HepG2 (cell line): ENCODE data around the gene ZBTB7B. TPM values are rescaled to one million over a fixed set of nuclear protein-coding genes. Genes with fewer than 3 reads are reported as not detected.

ENCODE experiments used
- CCDC6 ChIP-seq: sonication (generic); formaldehyde crosslinking; IDR thresholded peaks from 2 replicates; pipeline ENCODE4 v1.8.1; 2022; ENCODE audit warnings: mild to moderate bottlenecking, missing genetic modification reagents, moderate library complexity
- CTCF ChIP-seq: sonication (generic); formaldehyde crosslinking; IDR thresholded peaks from 2 replicates; pipeline ENCODE4 v1.5.0; 2020; ENCODE audit warnings: mild to moderate bottlenecking, missing genetic modification reagents, moderate library complexity
- FOXK2 ChIP-seq: fragments of 450-650 bp; IDR thresholded peaks from 2 replicates; pipeline ENCODE4 v1.6.1; 2016
- FOXP4 ChIP-seq: sonication (generic); formaldehyde crosslinking; IDR thresholded peaks from 2 replicates; pipeline ENCODE4 v1.4.0; 2020; ENCODE audit warnings: missing genetic modification reagents
- GABPA ChIP-seq, 2 experiments: IDR thresholded peaks; 2 replicates each; pipeline ENCODE4 v1.6.1; 2011 to 2016; ENCODE audit warnings: low read depth in 2 of 2, low read length in 1 of 2, missing biosample characterization in 1 of 2, missing genetic modification characterization in 1 of 2
- GMEB2 ChIP-seq: IDR thresholded peaks from 2 replicates; pipeline ENCODE4 v1.6.1; 2016; ENCODE audit warnings: missing biosample characterization, missing genetic modification reagents, low read depth
- HOXA7 ChIP-seq: sonication (generic); formaldehyde crosslinking; IDR thresholded peaks from 2 replicates; pipeline ENCODE4 v1.8.1; 2022; ENCODE audit warnings: mild to moderate bottlenecking, missing genetic modification reagents, moderate library complexity
- ISL2 ChIP-seq: sonication (generic); formaldehyde crosslinking; IDR thresholded peaks from 2 replicates; pipeline ENCODE4 v1.5.0; 2020; ENCODE audit warnings: missing genetic modification reagents
- KAT8 ChIP-seq: IDR thresholded peaks from 2 replicates; pipeline ENCODE4 v1.6.1; 2016; ENCODE audit warnings: missing genetic modification reagents, missing compliant biosample characterization
- POLR2G ChIP-seq: fragments of 200-400 bp; formaldehyde crosslinking; IDR thresholded peaks from 2 replicates; pipeline ENCODE4 v1.6.1; 2018; ENCODE audit warnings: mild to moderate bottlenecking, low read depth, low read length, moderate library complexity
- RXRB ChIP-seq: IDR thresholded peaks from 2 replicates; pipeline ENCODE4 v1.6.1; 2016; ENCODE audit warnings: borderline replicate concordance, missing genetic modification reagents, missing compliant biosample characterization
- SNAPC4 ChIP-seq: sonication (generic); formaldehyde crosslinking; IDR thresholded peaks from 2 replicates; pipeline ENCODE4 v1.4.0; 2020; ENCODE audit warnings: mild to moderate bottlenecking, missing genetic modification reagents
- SUZ12 ChIP-seq: fragments of 150-350 bp; IDR thresholded peaks from 2 replicates; pipeline ENCODE4 v1.6.1; 2014; ENCODE audit warnings: low read depth, low read length
- TEAD3 ChIP-seq: optimal IDR thresholded peaks from 2 replicates; pipeline ENCODE3; 2016; ENCODE audit warnings: borderline replicate concordance
- U2AF1 ChIP-seq: fragments of 200-400 bp; formaldehyde crosslinking; optimal IDR thresholded peaks from 2 replicates; pipeline ENCODE3; 2017; ENCODE audit warnings: mild to moderate bottlenecking, low read depth, low read length
- ZIK1 ChIP-seq: sonication (generic); formaldehyde crosslinking; IDR thresholded peaks from 2 replicates; pipeline ENCODE4 v1.5.0; 2020; ENCODE audit warnings: mild to moderate bottlenecking, low read depth, missing genetic modification reagents, borderline replicate concordance
- ZNF441 ChIP-seq: sonication (generic); formaldehyde crosslinking; IDR thresholded peaks from 2 replicates; pipeline ENCODE4 v1.7.0; 2021; ENCODE audit warnings: missing genetic modification reagents, borderline replicate concordance
- ZSCAN12 ChIP-seq: sonication (generic); formaldehyde crosslinking; IDR thresholded peaks from 2 replicates; pipeline ENCODE4 v1.9.0; 2021; ENCODE audit warnings: mild to moderate bottlenecking, missing genetic modification reagents
- ZSCAN9 ChIP-seq: IDR thresholded peaks from 2 replicates; pipeline ENCODE4 v1.6.1; 2016; ENCODE audit warnings: borderline replicate concordance
- polyA plus RNA-seq, 8 experiments: library from polyadenylated mRNA; depleted of rRNA in 3 of 8; stranded (reverse) in 7 of 8; unstranded in 1 of 8; fragments of >200 nt; fragmentation: Illumina TruSeq in 4 of 8; extraction: Trizol in 4 of 8; gene quantifications; 2 replicates each; pipeline versions ENCODE4 v1.2.1 to v1.2.3, GENCODE V29; 2011 to 2016; ENCODE audit warnings: low read depth in 4 of 8, missing spikeins in 1 of 8, mixed read lengths in 1 of 8; ENCODE audit not compliant: insufficient read depth in 1 of 8
- total RNA-seq, 5 experiments: library from RNA; depleted of rRNA; stranded (reverse); fragments of >200 nt; fragmentation: Illumina TruSeq; extraction: Trizol; gene quantifications; 2 replicates each; pipeline ENCODE4 v1.2.3, GENCODE V29; 2016; ENCODE audit warnings: low read depth in 1 of 5

ZBTB7B gene
- total and polyA plus RNA-seq, 2 of the 13 experiments (the other 11 are each of a cell fraction or from before 2014, with no cell fraction given): 15.5 to 17.5 TPM

GRCh38 chr1:154974808-154975408 lies 27.7 kb upstream of the ZBTB7B start (continued):
- TF ChIP-seq SNAPC4 (CRISPR knock-in tag) (no peak), ZSCAN12 (CRISPR knock-in tag) (peak; percentile 71; the same call in 1 of the 2 replicates), GMEB2 (CRISPR knock-in tag) (no peak), FOXP4 (CRISPR knock-in tag) (0 out of 2 replicates have a peak, but pooled peaks have one; percentile 4), U2AF1 (no peak), RXRB (CRISPR knock-in tag) (no peak; the same call in 1 of the 2 replicates), FOXK2 (0 out of 2 replicates have a peak, but pooled peaks have one; percentile 70), ZSCAN9 (0 out of 2 replicates have a peak, but pooled peaks have one; percentile 18), TEAD3 (CRISPR knock-in tag) (no peak), GABPA (IDR thresholded peaks at IDR 0.05; ENCODE audit: low read depth, low read length) (no peak), GABPA (CRISPR knock-in tag; IDR thresholded peaks at IDR 0.05; ENCODE audit: low read depth) (no peak), ZIK1 (CRISPR knock-in tag) (0 out of 2 replicates have a peak, but pooled peaks have one; percentile 30), ISL2 (peak; percentile 30; the same call in 1 of the 2 replicates), KAT8 (CRISPR knock-in tag) (no peak), SUZ12 (no peak), CCDC6 (CRISPR knock-in tag) (0 out of 2 replicates have a peak, but pooled peaks have one; percentile 12), POLR2G (peak; percentile 66), ZNF441 (peak; percentile 77; the same call in 1 of the 2 replicates), CTCF (CRISPR knock-in tag) (peak; percentile 6; the same call in 1 of the 2 replicates), HOXA7 (CRISPR knock-in tag) (no peak)
